Thymus (tissue), 14 donors: Measurements from ENCODE around the gene ST3GAL5. TPM values are rescaled to one million over a fixed set of nuclear protein-coding genes. Genes with fewer than 3 reads are reported as not detected.

Source experiments
- DNase-seq, 9 donors: peaks; one replicate each; pipeline ENCODE4 v3.0.0-alpha.2; 2013; ENCODE audit warnings: low spot score in 9 of 9, low read depth in 6 of 9, missing footprints in 1 of 9
- H3K27ac ChIP-seq, 2 donors: one replicate each; pipeline ENCODE4 v1.5.1; 2013; ENCODE audit warnings: control low read depth in 1 of 2, low read depth in 1 of 2, low read length in 1 of 2, mild to moderate bottlenecking in 1 of 2, moderate library complexity in 1 of 2
- H3K27me3 ChIP-seq, 2 donors: one replicate each; pipeline ENCODE4 v1.5.1; 2013; ENCODE audit warnings: low read length in 1 of 2; ENCODE audit not compliant: control insufficient read depth in 2 of 2, insufficient read depth in 1 of 2
- H3K36me3 ChIP-seq, 2 donors: one replicate each; pipeline ENCODE4 v1.5.1; 2013; ENCODE audit warnings: low read length in 1 of 2, mild to moderate bottlenecking in 1 of 2, moderate library complexity in 1 of 2; ENCODE audit not compliant: control insufficient read depth in 2 of 2, insufficient read depth in 2 of 2
- H3K4me1 ChIP-seq, 2 donors: one replicate each; pipeline ENCODE4 v1.5.1; 2013; ENCODE audit warnings: low read length in 2 of 2; ENCODE audit not compliant: control insufficient read depth in 2 of 2, insufficient read depth in 2 of 2
- H3K4me3 ChIP-seq, 2 donors: one replicate each; pipeline ENCODE4 v1.5.1; 2013; ENCODE audit warnings: low read length in 2 of 2, control low read depth in 1 of 2, mild to moderate bottlenecking in 1 of 2
- H3K9me3 ChIP-seq, 2 donors: one replicate each; pipeline ENCODE4 v1.5.1; 2013; ENCODE audit warnings: low read length in 1 of 2, mild to moderate bottlenecking in 1 of 2; ENCODE audit not compliant: control insufficient read depth in 2 of 2, insufficient read depth in 1 of 2
- WGBS: extraction: QIAGEN DNeasy Blood & Tissue Kit; methylation state at CpG from one replicate; pipeline ENCODE4 v1.1.7; 2013; 5-methylcytosine and 5-hydroxymethylcytosine counted together
- long read RNA-seq, 10 donors: transcript quantifications; one replicate each; lab custom pipeline, GENCODE V29; 2026
- polyA plus RNA-seq: library from polyadenylated mRNA; stranded (reverse); fragments of 200-250 nt; gene quantifications from one replicate; pipeline ENCODE4 v1.2.3, GENCODE V29; 2013
- total RNA-seq: library from RNA; stranded (reverse); fragments of 120-200 nt; gene quantifications from one replicate; pipeline ENCODE4 v1.2.4, GENCODE V29; 2013
- donor health status: healthy.

The ST3GAL5 gene
- 35.4 TPM for total RNA-seq
- 39.2 TPM for polyA plus RNA-seq
- long read RNA-seq, donor 1, full-length matches to known transcripts, result 3 of 3 reads
- long read RNA-seq, donor 1, partial matches to known transcripts, result 0 of 3 reads
- long read RNA-seq, donor 1, other reads (novel, unspliced or antisense), result 0 of 3 reads
- long read RNA-seq, donor 2, full-length matches to known transcripts, result 22 of 22 reads
- long read RNA-seq, donor 2, partial matches to known transcripts, result 0 of 22 reads
- long read RNA-seq, donor 2, other reads (novel, unspliced or antisense), result 0 of 22 reads
- long read RNA-seq, donor 3, full-length matches to known transcripts, result 22 of 22 reads
- long read RNA-seq, donor 3, partial matches to known transcripts, result 0 of 22 reads
- long read RNA-seq, donor 3, other reads (novel, unspliced or antisense), result 0 of 22 reads
- long read RNA-seq, donor 4, full-length matches to known transcripts, result 6 of 6 reads
- long read RNA-seq, donor 4, partial matches to known transcripts, result 0 of 6 reads
- long read RNA-seq, donor 4, other reads (novel, unspliced or antisense), result 0 of 6 reads
- long read RNA-seq, donor 5, full-length matches to known transcripts, result 21 of 21 reads
- long read RNA-seq, donor 5, partial matches to known transcripts, result 0 of 21 reads
- long read RNA-seq, donor 5, other reads (novel, unspliced or antisense), result 0 of 21 reads
- long read RNA-seq, donor 6, full-length matches to known transcripts, result 18 of 18 reads
- long read RNA-seq, donor 6, partial matches to known transcripts, result 0 of 18 reads
- long read RNA-seq, donor 6, other reads (novel, unspliced or antisense), result 0 of 18 reads
- long read RNA-seq, donor 7, full-length matches to known transcripts, result 21 of 21 reads
- long read RNA-seq, donor 7, partial matches to known transcripts, result 0 of 21 reads
- long read RNA-seq, donor 7, other reads (novel, unspliced or antisense), result 0 of 21 reads
- long read RNA-seq, donor 8, full-length matches to known transcripts, result 7 of 7 reads
- long read RNA-seq, donor 8, partial matches to known transcripts, result 0 of 7 reads
- long read RNA-seq, donor 8, other reads (novel, unspliced or antisense), result 0 of 7 reads
- long read RNA-seq, donor 9, full-length matches to known transcripts, result 10 of 10 reads
- long read RNA-seq, donor 9, partial matches to known transcripts, result 0 of 10 reads
- long read RNA-seq, donor 9, other reads (novel, unspliced or antisense), result 0 of 10 reads
- long read RNA-seq, donor 10, full-length matches to known transcripts, result 7 of 7 reads
- long read RNA-seq, donor 10, partial matches to known transcripts, result 0 of 7 reads
- long read RNA-seq, donor 10, other reads (novel, unspliced or antisense), result 0 of 7 reads

DNA sequence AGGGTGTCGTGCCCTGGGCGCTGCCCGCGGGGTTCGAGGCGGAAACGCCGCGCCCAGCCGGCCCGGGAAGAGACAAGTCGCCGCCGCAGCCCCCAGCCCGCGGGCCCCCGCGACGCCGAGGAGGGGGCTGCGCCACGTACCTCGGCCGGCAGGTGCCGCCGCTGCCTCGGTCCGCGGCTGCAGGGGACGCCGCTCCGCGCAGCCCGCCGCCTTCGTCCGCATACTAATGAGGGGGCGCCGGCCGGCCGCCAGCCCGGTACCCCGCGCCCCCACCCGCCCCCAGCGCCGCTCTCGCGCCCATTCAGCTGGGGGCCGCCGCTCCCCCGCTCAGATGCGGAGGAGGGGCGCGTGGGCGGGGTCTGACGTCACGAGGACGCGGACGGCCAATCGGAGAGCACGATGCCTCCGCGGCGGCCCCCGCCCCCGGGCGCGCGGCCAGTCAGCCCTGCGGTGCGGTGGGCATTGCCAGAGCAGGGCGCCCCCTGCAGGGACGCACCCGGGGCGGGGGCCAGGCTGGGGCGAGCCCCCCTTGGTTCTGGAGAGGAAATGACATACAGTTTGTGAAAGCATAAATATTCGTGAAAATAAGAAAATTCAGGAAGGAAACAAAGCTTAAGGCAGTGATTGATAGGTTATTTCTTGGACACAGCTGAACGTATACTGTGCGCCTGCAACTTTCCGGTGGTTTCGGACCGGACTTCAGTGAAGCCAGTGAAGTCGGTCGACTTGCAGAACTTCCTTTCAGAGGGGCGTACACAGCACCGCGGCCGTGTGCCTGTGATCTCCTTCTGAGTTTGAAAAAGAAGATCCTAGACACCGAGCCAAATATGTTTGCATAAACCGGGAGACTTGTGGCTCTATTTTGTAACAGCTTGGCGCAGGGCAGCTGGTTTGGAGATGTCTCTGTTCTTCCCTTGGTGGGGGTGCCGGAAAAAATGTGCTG is at the start of gene ST3GAL5:
TSS of gene ST3GAL5 (minus strand) at position 307 of the 943 bp plus-strand sequence. CDS start at position 222, 85 bp downstream.
- no peaks in the 10 kb centered on the region for H3K36me3 ChIP-seq
- no peaks in the 10 kb centered on the region for H3K9me3 ChIP-seq
- peak within 1 kb of the TSS; percentile 81 to 94 for H3K4me3 ChIP-seq
- peaks cover 20 to 66% of the 10 kb centered on the region in 2 donors for H3K4me1 ChIP-seq
- H3K27me3 ChIP-seq, result no peaks in the 10 kb centered on the region
- DNase-seq, result peak; percentile 71 to 95 (median 86)
- H3K27ac ChIP-seq, result peak within 1 kb of the TSS; percentile 83 to 92
- WGBS, result under 1% methylated on average over 94 of the region's 94 CpGs

DNA sequence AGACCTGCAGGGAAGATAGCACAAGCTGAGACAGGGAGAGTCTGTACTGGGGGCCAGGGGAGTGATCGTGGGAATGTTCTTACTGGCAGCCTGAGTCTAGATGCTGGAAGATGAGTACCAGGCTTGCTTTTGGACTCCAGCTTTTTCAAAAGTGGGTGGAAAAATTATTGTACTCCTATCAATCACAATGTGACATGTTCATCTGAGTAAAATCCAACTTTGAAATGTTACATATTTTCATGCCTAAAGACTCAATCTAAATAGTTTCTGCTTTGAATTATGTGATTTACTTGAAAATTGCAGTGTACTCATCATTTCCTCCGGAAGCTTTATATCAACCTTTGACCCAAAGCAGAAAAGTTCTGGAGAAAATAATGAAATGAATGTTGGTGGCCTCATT is 49.7 kb upstream of the ST3GAL5 start:
- peaks cover 0 to 8% of the 10 kb centered on the region in 2 donors for H3K4me1 ChIP-seq
- no peak overlapping the region for H3K27ac ChIP-seq
- H3K9me3 ChIP-seq, result peaks cover 5 to 20% of the 10 kb centered on the region in 2 donors
- H3K4me3 ChIP-seq, result no peak overlapping the region
- no peaks in the 10 kb centered on the region for H3K36me3 ChIP-seq
- WGBS, result 94% methylated on average over 2 of the region's 2 CpGs
- no peaks in the 10 kb centered on the region for H3K27me3 ChIP-seq
- no peak for DNase-seq

DNA sequence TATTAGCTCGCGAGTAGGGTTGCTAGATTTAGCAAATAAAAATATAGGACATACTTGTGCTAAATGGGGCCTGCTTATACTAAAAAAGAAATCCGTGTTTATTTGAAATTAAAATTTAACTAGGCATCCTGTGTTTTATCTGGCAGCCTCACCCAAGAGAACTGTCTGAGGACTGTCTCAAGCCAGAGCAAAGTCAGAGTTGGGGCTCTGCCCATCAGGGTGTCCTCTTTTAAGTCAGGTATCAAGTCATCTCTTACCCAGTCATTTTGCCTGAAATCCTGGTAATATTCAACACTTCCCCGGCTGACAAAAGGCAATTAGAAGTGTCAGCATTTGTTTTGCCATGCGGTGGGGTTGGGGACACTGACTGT is 48.3 kb upstream of the ST3GAL5 start:
- no peak overlapping the region for H3K4me3 ChIP-seq
- 98% methylated on average over 5 of the region's 5 CpGs for WGBS
- no peak overlapping the region for H3K27ac ChIP-seq
- peaks cover under 1 to 12% of the 10 kb centered on the region in 2 donors for H3K9me3 ChIP-seq
- peaks cover 0 to 13% of the 10 kb centered on the region in 2 donors for H3K4me1 ChIP-seq
- DNase-seq, result no peak
- no peaks in the 10 kb centered on the region for H3K27me3 ChIP-seq
- no peaks in the 10 kb centered on the region for H3K36me3 ChIP-seq

DNA sequence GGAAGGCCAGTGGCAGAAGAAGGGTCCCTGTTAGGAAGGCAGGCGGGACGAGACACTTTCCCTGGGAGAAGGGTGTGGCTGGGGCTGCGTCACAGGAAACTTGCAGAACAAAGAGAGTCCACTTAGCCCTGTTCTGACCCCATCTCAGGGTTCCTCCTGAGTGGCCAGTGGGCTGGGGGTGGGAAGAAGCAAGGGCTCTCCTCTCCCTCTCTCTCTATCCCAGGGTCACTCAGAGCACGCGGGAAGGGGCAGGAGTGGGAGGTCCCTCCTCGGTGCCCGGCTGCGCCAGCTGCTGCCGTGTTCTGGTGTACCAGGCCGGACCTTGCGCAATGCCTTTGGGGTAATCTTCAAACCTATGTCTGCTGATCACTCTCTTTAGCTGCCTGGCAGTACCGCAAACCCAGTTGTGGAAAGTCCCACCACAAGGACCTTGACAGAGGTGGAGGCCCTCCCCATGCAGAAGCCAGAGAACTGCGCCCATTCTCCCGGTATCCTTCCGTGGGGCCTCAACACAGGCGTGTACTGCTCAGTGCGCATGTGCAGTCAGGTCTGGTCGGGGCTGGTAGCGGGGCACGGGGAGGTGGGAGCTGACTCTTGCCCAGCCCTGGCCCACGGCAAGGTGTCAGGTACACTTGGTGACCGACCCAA is 47.8 kb upstream of the ST3GAL5 start:
- no peak for DNase-seq
- Histone ChIP-seq H3K27ac (no peak overlapping the region), H3K4me1 (peaks cover 0 to 13% of the 10 kb centered on the region in 2 donors), H3K9me3 (peaks cover 0 to 8% of the 10 kb centered on the region in 2 donors), H3K27me3 (no peaks in the 10 kb centered on the region), H3K4me3 (no peak overlapping the region), H3K36me3 (no peaks in the 10 kb centered on the region)
- WGBS, result 97% methylated on average over 22 of the region's 22 CpGs

DNA sequence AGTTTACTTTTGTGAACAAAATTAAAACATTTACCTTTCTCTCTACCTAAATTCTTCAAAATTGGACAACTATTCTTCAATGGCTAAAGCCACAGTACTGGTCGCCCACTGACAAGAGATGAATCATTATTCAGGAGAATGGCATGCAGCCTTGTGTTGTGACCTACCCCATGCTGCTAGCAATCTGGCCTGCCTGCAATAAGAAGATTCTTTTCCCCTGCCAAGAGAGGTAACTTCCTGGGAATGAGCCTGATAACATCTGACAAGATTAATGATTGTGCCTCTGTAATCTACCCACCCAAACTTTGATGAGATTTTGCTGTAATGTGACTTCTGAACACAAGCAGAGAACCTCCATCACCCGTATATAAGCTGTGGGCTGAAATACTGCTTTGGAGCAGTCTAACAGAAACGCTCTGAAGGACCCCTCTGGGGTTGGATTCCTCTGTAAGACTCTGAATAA is 47.0 kb upstream of the ST3GAL5 start:
- Histone ChIP-seq H3K4me3 (no peak overlapping the region), H3K36me3 (no peaks in the 10 kb centered on the region), H3K9me3 (peaks cover 0 to 6% of the 10 kb centered on the region in 2 donors), H3K27me3 (no peaks in the 10 kb centered on the region), H3K27ac (no peak overlapping the region), H3K4me1 (peaks cover 0 to 13% of the 10 kb centered on the region in 2 donors)
- 94% methylated on average over 3 of the region's 3 CpGs for WGBS
- DNase-seq, result no peak

DNA sequence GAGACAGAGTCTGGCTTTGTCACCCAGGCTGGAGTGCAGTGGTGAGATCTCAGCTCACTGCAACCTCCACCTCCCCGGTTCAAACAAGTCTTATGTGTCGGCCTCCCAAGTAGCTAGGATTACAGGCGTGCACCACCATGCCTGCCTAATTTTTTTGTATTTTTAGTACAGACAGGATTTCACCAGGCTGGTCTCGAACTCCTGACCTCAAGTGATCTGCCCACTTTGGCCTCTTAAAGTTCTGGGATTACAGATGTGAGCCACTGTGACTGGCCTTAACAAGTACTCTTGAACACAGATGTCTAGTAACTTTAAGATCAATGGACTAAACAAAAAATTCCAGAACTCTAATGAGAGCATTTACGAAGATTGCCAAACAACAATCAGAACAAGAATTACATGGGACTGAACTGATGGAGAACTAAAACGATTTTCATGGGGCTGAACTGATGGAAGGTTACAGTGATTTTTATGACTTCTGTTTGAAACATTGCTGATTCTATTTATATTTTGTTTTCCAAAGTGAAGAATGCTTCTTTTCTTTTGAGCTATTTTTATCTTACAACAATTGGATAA is 46.5 kb upstream of the ST3GAL5 start:
- WGBS, result 90% methylated on average over 6 of the region's 6 CpGs
- Histone ChIP-seq H3K4me3 (no peak overlapping the region), H3K27me3 (no peaks in the 10 kb centered on the region), H3K4me1 (peaks cover 0 to 13% of the 10 kb centered on the region in 2 donors), H3K27ac (no peak overlapping the region), H3K9me3 (peaks cover 0 to 3% of the 10 kb centered on the region in 2 donors), H3K36me3 (no peaks in the 10 kb centered on the region)
- DNase-seq, result no peak

DNA sequence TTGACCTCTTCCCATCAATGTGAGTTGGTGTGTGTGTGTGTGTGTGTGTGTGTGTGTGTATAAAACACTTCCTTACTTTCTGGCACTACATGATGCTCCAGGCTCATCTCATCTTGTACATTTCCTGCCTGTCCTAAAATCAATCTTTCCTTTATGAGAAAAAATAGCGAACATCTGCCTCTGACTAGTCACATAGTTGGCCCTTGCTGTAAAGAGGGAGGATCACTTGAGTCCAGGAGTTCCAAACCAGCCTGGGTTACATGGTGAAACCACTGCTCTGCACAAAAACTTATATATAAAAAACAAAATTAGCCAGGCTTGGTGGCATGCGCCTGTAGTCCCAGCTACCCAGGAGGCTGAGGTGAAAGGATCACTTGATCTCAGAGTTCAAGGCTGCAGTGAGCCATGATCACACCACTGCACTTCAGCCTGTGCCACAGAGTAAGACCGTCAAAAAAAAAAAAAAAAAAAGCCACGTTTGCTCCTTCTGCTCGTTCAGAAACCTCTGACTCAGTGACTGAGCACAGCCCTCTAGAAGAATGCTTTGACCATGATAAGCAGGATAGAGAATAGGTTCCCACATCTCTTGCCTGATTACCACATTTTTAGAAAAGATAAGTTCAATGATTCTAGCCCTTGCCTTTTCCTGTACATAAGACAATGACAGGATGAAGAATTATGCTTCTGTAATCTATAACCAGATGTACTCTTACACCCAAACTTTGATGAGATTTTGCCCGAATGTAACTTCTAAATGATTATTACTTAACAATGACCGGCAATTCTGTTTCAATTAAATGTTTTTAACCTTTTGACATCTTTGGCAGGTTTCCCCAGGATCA is 45.2 kb upstream of the ST3GAL5 start:
- H3K4me3 ChIP-seq, result no peak overlapping the region
- DNase-seq, result peak in 1 of 9 donors; percentile 30
- peaks cover 0 to 16% of the 10 kb centered on the region in 2 donors for H3K4me1 ChIP-seq
- no peak overlapping the region for H3K27ac ChIP-seq
- WGBS, result 57% methylated on average over 7 of the region's 7 CpGs
- no peaks in the 10 kb centered on the region for H3K36me3 ChIP-seq
- no peaks in the 10 kb centered on the region for H3K27me3 ChIP-seq
- H3K9me3 ChIP-seq, result peaks cover 0 to 5% of the 10 kb centered on the region in 2 donors
